GM12891 (cell line): Measurements from ENCODE around the gene ALDH7A1.

Source experiments
- POLR2A ChIP-seq: IDR thresholded peaks from 2 replicates; pipeline ENCODE4 v1.6.1; 2011; ENCODE audit warnings: low read depth, low read length, control low read depth
- POLR2AphosphoS5 ChIP-seq: IDR thresholded peaks from 2 replicates; pipeline ENCODE4 v1.6.1; 2011; ENCODE audit warnings: low read depth, low read length, control low read depth
- POU2F2 ChIP-seq: IDR thresholded peaks from 2 replicates; pipeline ENCODE4 v1.6.1; 2011; ENCODE audit warnings: low read depth, mild to moderate bottlenecking, control low read depth, low read length, moderate library complexity
- TAF1 ChIP-seq: IDR thresholded peaks from 2 replicates; pipeline ENCODE4 v1.6.1; 2011; ENCODE audit warnings: low read depth, low read length, control low read depth

GRCh38 chr5:126544087-126544740 lies 50.8 kb downstream of the ALDH7A1 start:
- no peak for TF ChIP-seq POLR2A
- no peak for TF ChIP-seq POLR2AphosphoS5
- TF ChIP-seq POU2F2 = no peak
- no peak for TF ChIP-seq TAF1
